Right hindlimb (tissue), 1 donor: ENCODE data around the gene C15orf62.

Source experiments
- DNase-seq: peaks from one replicate; pipeline ENCODE4 v3.0.0-alpha.2; 2018

The C15orf62 gene, protein sequence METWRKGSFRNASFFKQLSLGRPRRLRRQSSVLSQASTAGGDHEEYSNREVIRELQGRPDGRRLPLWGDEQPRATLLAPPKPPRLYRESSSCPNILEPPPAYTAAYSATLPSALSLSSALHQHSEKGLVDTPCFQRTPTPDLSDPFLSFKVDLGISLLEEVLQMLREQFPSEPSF

DNA sequence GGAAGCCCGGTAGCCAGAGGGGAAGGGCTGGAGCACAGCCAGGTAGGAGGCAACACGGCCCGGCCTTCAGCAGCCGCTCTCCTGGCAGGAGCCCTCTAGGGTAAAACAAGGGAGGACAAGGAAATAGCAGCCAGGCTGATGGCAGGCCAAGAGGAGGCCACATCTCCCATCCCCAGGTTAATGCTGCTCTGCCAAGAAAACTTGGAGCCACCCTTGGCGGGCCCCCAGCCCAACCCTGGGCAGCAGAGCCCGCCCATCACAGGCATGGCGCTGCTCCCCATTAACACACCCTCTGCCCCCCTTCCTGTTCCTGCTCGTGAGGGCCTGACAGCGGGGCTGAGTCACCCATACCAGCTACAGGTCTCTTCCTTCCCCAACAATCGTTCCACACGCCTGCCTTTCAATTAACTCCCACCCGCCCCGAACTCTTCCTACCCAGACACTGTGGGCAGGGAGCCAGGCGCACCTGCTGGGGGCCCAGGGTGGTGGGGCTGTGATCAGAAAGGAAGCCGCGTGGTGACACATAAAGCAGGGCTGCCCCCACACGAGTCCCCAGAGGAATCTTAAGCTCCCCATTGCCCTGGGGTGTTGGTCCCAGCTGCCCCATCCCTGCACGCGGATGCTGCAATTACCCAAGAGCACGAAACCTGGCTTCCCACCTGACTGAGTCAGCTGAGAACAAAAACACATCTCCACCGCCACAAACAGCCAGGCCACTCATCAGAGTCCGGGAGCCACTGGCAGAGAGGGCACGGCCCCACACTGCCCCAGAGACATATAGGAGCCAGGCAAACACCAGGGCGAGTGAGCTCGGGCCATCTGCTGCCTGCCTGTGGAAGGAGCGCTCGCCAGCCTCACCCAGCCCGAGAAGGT, at the start of gene C15orf62:
Gene C15orf62, plus strand, starts transcription at position 707 of the 873 bp plus-strand sequence. CDS start 516 bp downstream, outside the sequence.
- peak; percentile 65 for DNase-seq

DNA sequence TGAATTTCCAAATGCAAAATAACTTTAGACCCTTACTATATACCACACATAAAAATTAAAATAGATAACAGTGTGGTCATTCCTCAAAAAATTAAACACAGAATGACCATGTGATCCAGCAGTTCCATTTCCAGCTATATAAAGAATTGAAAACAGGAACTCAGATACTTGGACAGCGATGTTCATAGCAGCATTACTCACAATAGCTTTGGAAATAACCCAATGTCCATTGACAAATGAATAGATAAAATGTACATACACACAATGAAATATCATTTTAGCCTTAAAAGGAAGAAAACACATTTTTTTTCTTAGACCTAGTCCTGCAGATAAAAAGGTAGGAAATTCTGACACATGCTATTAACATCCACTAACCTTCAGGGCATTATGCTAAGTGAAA, 48.1 kb upstream of the C15orf62 start:
- no peak for DNase-seq

DNA sequence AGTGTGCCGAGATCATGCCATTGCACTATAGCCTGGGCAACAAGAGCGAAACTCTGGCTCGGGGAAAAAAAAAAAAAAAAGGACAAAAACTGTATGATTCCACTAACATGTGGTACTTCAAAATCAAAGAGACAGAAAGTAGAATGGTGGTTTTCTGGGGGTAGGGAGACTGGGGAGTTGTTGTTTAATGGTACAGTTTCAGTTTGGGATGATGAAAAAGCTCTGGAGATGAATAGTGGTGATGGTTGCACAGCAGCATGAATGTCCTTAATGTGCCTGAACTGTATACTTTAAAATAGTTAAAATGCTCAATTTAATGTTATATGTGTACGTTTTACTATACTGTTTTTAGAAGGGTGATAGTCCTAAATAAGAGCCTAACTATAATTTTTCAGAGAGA, 47.4 kb upstream of the C15orf62 start:
- DNase-seq: no peak

DNA sequence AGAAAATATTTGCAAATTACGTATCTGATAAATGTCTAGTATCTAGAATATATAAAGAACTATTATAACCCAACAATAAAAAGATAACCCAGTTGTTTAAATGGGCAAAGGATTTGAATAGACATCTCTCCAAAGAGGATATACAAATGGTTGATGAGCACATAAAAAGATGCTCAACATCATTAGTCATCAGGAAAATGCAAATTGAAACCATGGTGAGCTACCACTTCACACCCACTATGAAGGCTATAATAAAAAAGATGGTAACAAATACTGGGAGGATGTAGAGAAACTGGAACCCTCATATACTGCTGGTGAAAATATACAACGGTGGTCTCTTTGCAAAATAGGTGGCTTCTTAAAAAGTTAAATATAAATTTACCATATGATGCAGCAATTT, 46.8 kb upstream of the C15orf62 start:
- DNase-seq: no peak

DNA sequence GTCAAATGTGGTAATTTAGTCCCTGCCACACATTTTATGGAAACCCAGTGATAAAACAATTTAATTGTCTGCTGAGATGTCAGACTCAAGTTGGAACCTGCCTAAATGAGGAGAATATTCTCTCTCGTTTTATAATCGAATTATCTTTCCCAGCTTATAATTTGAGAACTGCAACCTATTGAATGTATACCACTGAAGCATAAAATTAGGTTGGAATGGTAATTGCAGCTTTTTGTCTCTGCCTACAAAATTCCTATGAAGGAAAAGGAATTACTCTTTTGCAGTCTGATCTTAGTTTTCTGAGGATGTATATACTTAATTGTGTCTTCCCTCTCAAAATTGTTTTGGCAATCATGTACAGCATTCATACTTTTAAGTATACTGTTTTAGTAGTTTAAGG, 45.9 kb upstream of the C15orf62 start:
- no peak for DNase-seq

DNA sequence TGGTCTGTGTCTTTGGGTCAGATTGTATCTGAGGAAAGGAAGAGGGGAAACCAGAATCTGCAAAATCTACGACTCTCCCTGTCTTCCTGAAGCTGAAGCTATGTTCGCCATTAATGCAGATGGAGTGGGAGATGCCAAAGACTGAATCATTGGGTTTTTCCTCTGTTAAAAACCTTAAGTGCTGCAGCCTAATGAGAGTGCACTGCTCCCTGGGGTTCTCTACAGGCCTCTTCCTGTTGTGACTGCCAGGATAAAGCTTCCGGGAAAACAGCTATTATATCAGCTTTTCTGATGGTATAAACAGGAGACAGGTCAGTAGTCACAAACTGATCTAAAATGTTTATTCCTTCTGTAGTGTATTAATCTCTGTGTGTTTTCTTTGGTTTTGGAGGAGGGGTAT, 38.7 kb upstream of the C15orf62 start:
- peak; percentile 45 for DNase-seq

DNA sequence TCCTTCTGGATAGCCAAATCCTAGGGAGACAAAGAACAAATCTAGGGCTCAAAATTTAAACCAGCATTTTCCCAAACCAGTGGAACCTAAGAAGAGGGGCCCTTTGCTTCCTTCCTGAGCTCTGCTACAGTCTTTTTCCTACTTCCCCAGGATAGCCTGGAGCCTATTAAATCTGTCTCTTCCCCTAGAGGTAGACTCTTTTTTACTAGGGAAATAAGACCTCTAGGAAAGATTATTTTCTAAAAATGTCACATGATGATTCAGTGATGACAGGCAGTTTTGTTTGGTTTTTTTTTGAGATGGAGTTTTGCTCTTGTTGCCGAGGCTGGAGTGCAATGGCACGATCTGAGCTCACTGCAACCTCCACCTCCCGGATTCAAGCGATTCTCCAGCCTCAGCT, 33.2 kb upstream of the C15orf62 start:
- no peak for DNase-seq

DNA sequence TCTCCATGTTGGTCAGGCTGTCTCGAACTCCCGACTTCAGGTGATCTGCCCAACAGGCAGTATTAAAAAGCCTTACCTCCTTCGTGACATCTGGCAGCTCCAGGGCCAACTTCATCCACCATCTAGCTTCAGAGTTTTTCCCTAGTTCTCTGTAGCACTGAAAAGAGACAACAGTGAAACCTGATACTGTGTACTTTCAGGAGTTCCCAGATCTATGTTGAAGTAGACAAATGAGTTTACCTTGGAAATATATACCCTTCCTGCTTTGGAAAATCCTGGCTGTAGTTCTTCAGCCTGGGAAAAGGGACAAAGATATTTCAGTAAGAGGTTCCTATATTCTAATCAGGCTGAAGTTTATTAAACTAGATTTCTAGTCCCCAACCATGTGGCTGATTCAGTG, 32.7 kb upstream of the C15orf62 start:
- DNase-seq: no peak

DNA sequence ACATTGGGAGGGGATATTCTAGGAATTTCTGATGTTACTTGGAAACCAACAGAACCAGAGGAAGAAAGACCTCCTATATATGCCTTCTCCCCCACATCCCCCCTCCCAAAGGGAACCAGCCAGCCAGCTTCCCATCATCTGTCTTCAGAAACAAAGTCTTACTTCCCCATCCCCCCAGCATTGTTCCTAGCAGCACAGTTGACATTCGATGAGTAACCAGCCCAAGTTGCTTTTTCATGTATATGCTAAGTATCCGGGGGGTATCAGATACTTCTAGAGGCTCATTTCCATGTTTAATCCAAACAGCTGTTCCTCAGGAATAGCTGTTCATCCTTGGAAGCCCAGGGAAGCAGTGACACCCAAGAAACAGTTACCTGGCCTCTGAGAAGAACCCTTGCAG, 30.7 kb upstream of the C15orf62 start:
- DNase-seq: no peak

DNA sequence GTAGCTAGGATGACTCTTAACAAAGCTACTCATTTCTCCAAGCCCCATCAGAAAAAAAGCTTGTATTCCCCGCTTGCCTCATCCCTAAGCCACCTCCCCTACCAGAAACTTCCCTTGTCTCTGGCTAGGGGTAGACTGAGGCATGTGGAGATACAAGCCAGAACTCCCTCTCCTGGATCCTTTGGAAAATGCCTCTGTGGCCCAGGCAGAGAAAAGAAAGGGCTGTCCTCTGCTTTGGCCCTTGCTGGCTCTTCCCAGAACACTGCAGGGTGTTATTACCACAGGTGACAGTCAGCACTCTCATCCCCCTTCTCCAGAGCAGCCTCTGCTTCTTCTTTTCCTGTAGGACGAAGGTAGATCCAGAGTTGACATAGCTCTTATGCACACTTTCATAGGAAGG, 29.9 kb upstream of the C15orf62 start:
- no peak for DNase-seq

DNA sequence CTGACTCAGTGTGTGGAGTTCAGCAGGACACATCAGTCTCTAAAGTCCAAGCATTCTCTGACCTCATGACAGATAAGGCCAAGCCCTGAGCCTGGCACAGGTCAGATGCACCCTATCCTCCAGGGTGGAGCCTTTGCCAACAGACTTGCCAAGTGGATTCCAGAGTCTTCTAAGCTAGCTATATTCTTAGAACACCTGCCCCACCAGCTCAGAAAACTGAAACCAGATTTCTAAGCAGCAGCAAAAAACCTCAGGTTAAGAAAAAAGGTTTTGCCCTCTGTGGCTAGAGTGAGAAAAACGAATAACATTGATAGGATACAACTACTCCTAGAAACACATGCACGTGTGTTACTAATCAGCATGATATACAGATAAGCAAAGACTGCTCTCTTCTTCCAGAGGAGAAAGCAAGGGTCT, 26.3 kb upstream of the C15orf62 start:
- DNase-seq: no peak

DNA sequence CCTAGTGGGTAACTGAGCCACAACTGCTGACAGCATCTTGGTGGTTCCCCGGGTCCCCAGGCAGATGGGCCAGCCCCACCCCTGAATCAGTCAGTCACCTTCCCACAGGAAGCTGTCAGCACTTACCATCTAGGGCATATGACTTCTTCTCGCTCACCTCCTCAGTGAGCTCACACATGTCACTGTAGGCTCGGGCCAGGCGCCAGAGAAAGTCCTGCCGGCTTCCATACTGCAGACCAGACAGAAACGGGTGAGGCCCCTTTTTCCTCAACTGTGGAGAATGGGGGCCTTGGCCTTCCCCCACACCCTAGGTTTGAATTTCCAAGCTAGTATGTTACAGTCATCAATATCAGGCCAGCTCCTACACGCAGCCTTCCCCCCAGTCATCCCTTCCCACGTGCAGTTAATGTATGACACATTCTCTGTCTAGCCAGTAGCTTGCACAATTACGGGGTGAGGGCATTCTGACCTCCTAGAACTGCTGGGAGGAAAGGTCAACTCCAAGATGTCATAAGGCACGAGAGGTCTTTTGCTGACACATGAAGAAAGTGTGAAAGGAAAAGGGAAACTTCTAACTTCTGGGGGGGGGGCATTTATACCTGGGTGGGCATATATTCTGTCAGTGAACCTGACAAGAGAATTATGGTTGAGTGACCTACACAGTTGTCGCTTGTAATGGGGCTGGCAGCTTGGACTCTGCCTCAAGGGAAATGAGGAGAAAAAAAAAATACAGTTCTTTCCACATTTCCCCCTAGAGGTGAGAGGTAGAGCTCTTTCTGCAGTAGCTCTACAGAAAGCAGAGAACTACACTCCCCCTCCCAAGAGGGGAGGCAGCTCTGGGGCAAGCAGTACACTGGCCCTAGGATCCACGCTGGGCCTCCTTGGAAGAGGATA, 25.6 kb upstream of the C15orf62 start:
- no peak for DNase-seq

DNA sequence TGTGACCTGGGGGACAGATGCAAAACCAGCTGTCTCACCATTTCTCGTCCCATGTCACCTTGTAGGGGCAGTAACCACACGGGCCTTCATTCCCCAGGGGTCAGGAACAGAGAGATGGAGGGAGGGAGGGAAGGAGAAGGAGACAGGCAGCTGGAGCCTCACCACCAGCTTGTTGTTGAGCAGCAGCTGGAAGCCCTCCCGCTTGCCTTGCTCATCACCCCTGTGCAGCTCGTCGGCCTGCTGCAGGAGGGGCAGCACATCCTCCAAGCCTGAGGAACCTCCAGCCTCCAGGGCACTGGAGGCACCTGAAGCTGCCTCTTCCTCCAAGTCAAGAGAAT, 25.0 kb upstream of the C15orf62 start:
- no peak for DNase-seq

DNA sequence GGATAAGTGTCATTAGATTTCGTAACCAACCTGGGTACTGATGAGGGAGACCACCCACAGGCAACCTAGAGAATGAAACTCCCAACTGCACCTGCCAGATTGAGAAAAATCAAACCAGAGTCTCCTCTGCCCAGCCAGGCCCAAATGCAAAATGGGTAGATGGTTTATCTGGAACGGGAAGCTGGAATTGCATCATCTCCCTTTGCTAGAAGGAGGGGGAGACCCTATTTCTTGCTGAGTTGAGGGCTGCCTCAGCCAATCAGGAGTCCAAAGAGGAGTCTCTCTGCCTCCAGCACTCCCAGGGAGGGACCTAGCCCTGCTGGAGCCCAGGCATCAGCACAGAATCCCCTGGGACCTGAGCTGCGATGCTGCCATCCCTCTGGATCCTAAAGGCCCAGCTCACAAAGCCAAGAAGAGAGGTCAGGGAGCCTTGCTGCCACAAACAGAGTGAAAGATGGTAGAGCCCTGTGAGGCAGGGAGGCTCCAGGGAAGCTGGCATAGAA, 22.8 kb upstream of the C15orf62 start:
- DNase-seq: no peak

DNA sequence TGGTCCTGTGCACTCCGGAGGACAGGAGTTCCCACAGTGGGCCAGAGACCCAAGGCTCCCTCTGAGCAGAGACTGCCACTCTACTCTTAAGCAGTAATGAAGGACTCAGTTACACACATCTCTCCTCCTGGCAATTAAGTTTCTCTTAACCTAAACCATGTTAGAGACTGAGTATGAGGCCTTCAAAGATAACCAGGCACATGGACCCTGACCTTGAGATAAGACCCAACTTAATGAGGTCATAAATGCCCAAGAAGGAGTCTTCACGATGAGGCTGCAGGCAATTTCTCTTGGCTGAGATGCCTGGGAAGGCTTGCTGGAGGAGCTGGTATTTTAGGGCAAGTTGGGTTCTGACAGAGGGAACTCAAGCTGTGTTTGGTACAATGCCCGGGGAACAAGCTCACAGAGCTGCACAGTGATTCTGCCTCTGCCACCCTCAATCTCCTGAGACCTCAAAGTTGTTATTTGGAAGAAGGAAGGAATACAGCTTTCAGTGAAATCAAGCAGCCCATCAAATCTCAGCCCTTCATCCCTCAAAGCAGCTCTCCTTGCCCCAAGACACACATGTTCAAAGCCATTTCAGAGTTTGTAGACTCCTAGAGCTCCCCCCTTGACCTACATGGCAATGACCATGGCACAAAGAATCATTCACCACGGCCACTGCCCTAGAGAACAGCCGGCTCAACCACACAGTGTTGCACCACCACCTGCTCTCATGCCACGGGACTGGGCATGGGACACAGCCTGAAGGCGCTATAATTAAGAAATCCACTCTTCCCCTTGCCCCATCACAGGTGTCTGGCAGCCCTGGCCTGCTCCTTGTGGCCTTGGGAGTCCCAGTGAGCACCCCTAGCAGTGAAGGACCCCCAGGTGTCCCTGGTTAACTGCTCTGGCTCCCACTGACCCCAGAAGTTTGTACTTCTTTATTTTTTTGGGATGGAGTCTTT, 21.8 kb upstream of the C15orf62 start:
- DNase-seq: no peak

DNA sequence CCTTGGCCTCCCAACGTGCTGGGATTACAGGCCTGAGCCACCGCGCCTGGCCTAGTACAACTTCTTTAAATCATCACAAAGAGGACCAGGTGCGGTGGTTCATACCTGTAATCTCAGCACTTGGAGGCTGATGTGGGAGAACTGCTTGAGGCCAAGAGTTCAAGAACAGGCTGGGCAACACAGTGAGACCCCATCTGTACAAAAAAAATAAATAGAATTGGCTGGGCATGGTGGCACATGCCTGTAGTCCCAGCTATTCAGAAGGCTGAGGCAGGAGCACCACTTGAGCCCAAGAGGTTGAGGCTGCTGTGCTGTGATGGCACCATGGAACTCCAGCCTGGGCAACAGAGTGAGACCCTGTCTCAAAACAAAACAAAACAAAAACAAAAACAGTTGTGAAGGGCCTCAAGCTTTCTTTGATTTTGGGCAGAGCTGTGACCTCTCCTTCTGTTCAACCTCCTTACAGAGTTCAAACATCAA, 20.6 kb upstream of the C15orf62 start:
- DNase-seq: no peak

DNA sequence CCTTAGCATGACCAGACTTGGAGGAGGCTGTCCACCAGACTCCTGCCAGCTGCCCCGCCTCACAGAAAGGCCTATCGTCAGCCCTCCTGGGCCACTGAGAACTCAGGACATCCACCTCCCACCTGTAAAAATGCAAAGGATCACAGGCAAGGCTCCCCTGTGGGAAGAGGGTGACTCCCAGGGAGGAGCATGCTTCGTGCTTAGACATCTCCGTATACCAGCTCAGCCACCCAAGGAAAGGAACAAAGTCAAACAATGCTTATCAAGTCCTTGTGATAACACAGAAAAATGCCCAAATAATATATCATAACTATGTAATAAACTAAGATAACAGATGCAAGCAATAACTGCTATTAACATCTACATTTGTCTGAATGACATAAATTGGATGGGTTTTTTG, 18.9 kb upstream of the C15orf62 start:
- DNase-seq: no peak

DNA sequence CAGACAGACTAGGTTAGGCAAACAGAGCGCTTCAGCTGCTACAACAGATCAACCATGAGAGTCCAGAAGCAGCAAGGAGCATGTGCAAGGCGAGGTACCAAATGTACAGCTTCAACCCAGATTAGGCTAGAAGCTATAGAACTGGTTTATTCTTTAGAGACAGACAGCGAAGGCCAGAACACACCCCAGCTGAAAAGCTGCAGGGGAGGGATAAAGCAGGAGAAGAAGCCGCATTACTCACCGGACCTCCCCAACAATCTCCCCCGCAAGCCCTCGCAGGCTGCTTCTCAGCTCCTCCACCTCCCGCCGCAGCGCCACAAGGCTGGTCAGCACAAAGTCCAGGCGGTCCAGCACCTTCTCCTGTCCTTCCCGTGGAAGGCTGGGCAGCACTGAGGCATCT, 18.0 kb upstream of the C15orf62 start:
- DNase-seq: no peak

DNA sequence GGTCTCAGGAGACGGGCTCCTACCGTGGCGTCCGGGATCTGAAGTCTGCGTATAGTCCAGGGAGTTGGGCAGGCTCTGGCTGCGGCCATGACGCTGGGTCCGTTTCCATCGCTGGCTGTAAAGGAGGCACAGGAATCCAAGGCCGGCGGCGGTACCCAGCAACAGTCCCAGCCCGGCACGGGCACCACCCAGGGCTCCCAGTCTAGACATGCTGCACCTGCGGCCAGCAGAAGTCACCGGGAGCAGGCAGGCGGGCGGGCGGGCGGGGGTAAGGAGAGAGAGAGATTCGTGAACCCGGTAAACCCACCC, 15.3 kb upstream of the C15orf62 start:
- no peak for DNase-seq

DNA sequence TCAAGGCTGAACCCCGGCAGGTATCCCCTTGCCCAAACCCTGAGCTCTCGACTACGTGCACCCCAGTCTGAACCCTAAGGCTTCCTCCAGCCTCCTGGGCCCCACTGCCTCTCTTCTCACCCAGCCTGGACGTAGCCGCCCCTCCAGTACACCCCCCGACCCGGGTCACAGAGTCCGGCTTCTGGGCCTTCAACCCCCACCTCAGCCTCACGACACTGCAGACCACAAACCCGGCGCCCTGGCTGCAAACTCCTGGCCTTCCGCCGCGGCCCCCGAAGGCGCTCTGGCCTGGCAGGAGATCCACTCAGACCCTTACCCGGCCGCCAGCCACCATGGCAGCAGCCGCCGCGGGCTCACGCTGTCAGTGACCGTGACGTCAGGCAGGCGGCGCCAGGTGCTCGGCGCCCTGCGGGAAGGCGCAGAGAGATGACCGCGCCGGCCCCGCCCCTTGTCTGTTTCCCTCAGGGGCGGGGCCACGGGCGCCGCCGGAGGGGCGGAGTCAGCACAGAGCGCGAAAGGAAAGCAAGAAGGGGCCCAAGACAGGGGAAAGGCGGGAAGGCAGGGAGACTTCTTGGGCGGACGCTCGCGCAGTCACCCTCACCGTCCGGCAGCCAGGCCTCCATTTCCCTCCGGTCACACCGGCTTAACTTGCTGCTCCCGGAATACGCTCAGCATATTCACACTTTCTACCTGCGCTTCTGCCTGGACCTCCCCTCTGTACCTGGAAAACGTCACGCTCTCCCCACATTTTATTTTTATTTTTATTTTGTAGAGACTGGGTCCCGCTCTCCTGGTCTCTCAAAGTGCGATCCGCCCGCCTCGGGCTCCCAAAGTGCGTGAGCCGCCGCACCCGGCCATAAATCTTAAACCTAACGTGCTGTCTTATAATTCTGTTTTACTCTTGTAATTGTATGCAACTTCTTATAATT, 14.6 kb upstream of the C15orf62 start, which contains the start of gene RMDN3:
Gene RMDN3, minus strand, starts transcription at position 372 of the 929 bp plus-strand sequence. CDS start 471 bp downstream, outside the sequence.
- peak; percentile 96 for DNase-seq

DNA sequence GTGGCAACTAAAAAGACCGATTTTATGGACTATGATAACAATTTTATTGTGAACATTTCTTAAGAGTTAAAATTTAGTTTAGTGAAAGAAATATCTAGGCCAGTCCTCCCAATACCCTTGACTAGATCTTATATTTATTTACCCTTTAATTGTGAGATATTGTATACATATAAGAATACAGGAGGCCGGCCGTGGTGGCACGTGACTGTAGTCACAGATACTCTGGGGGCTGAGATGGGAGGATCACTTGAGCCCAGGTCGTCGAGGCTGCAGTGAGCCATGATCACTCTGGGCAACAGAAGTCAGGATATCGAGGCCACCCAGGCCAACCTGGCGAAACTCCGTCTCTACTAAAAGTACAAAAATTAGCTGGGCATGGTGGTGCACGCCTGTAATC, 14.0 kb upstream of the C15orf62 start:
- DNase-seq: no peak
